ENCODE data around the gene OPN1LW.

Gene OPN1LW

GRCh38 chrX:154115750-154116149 lies 28.3 kb upstream of the OPN1LW start:
- no peaks in the 10 kb centered on the region for H4K20me1 ChIP-seq (ENCODE audit: insufficient read depth, low read length)
- no peaks in the 10 kb centered on the region for H3K79me2 ChIP-seq (ENCODE audit: insufficient read depth, low read length)
- H3K27ac ChIP-seq (ENCODE audit: low read depth, low read length, poor library complexity, severe bottlenecking): no peak overlapping the region
- H3K9me3 ChIP-seq (ENCODE audit: low read length): no peaks in the 10 kb centered on the region
- H3K4me3 ChIP-seq (ENCODE audit: low read depth, low read length, poor library complexity, severe bottlenecking): no peak overlapping the region
- H3K4me2 ChIP-seq (ENCODE audit: low read length): no peak overlapping the region
- H3K4me1 ChIP-seq (ENCODE audit: insufficient read depth, low read length, severe bottlenecking): no peaks in the 10 kb centered on the region
- no peak overlapping the region for H3K9ac ChIP-seq (ENCODE audit: low read length)
- H3K9me2 ChIP-seq (ENCODE audit: low read depth, low read length): no peaks in the 10 kb centered on the region
- TF ChIP-seq EZH2 (IDR thresholded peaks at IDR 0.05; ENCODE audit: borderline replicate concordance, low read length): no peak
- TF ChIP-seq CTCF (IDR thresholded peaks at IDR 0.05; ENCODE audit: low read length): no peak
- H3K36me3 ChIP-seq (ENCODE audit: insufficient read depth, low read length): no peaks in the 10 kb centered on the region
- H2AFZ ChIP-seq (ENCODE audit: low read length): no peak overlapping the region
- no peaks in the 10 kb centered on the region for H3F3A ChIP-seq (ENCODE audit: insufficient read depth, low read length)
- H3K27me3 ChIP-seq (ENCODE audit: insufficient read depth, low read length): no peaks in the 10 kb centered on the region

DNA sequence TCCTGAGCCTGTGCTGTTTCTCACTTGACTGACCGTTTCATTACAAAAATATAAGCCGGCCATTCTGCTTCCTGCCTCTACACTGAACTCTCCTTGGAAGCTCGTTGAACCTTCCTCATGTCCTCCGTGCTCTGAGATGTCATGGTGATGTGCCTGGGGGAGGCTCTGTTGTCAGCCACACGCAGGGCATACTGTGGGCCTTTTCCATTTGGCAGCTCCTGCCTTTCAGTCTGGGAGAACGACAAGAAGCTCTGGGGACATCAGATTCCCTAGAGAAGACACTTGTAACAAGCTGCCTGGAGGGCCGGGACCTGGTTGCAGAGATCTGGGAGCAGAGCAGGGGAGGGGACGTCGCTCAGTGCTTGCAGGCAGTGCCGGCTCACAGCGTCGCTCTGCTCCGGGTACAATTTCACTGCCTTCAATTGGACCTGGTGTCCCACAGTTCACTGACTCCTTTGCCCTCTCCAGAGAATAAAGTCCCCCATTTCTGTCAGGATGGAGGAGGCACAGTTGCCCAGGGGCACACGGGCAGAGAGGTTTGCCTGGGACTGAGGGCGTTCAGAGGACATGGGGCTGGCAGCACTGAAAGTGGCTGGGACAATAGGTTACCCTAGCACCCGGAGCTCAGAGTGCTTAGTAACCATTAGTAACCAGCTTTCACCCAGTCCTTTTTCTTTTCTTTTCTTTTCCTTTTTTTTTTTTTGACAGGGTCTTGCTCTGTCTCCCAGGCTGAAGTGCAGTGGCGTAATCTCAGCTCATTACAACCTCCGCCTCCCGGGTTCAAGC lies 27.4 kb upstream of the OPN1LW start:
- TF ChIP-seq EZH2 (IDR thresholded peaks at IDR 0.05; ENCODE audit: borderline replicate concordance, low read length): no peak
- no peak for TF ChIP-seq CTCF (IDR thresholded peaks at IDR 0.05; ENCODE audit: low read length)
- Histone ChIP-seq H3K9me3 (ENCODE audit: low read length) (no peaks in the 10 kb centered on the region), H3K4me3 (ENCODE audit: low read depth, low read length, poor library complexity, severe bottlenecking) (no peak overlapping the region), H3F3A (ENCODE audit: insufficient read depth, low read length) (no peaks in the 10 kb centered on the region), H3K4me2 (ENCODE audit: low read length) (no peak overlapping the region), H3K27ac (ENCODE audit: low read depth, low read length, poor library complexity, severe bottlenecking) (no peak overlapping the region), H3K36me3 (ENCODE audit: insufficient read depth, low read length) (no peaks in the 10 kb centered on the region), H3K4me1 (ENCODE audit: insufficient read depth, low read length, severe bottlenecking) (no peaks in the 10 kb centered on the region), H3K27me3 (ENCODE audit: insufficient read depth, low read length) (no peaks in the 10 kb centered on the region), H3K9me2 (ENCODE audit: low read depth, low read length) (no peaks in the 10 kb centered on the region), H4K20me1 (ENCODE audit: insufficient read depth, low read length) (no peaks in the 10 kb centered on the region), H3K79me2 (ENCODE audit: insufficient read depth, low read length) (no peaks in the 10 kb centered on the region), H2AFZ (ENCODE audit: low read length) (no peak overlapping the region), H3K9ac (ENCODE audit: low read length) (no peak overlapping the region)

DNA sequence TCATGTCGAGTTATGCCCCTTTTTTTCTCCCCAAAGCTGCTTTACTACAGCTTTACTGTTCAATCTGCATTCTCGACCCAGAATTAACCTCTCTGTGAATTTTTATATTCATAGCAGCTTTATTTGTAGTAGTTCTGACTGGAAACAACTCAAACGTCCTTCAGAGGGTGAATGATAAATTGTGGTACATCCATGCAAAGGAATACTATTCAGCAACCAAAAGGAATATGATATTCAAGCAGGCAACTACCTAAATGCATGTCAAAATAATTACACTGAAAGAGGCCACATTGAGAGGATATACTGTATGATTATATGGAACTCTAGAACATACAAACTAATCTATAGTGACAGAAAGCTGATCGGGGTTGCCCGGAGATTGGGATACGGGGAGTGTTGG lies 26.5 kb upstream of the OPN1LW start:
- no peaks in the 10 kb centered on the region for H4K20me1 ChIP-seq (ENCODE audit: insufficient read depth, low read length)
- H3K9me3 ChIP-seq (ENCODE audit: low read length): no peaks in the 10 kb centered on the region
- H3K27me3 ChIP-seq (ENCODE audit: insufficient read depth, low read length): no peaks in the 10 kb centered on the region
- H3K9ac ChIP-seq (ENCODE audit: low read length): no peak overlapping the region
- no peaks in the 10 kb centered on the region for H3F3A ChIP-seq (ENCODE audit: insufficient read depth, low read length)
- H2AFZ ChIP-seq (ENCODE audit: low read length): no peak overlapping the region
- H3K9me2 ChIP-seq (ENCODE audit: low read depth, low read length): no peaks in the 10 kb centered on the region
- H3K27ac ChIP-seq (ENCODE audit: low read depth, low read length, poor library complexity, severe bottlenecking): no peak overlapping the region
- TF ChIP-seq CTCF (IDR thresholded peaks at IDR 0.05; ENCODE audit: low read length): no peak
- TF ChIP-seq EZH2 (IDR thresholded peaks at IDR 0.05; ENCODE audit: borderline replicate concordance, low read length): no peak
- no peaks in the 10 kb centered on the region for H3K79me2 ChIP-seq (ENCODE audit: insufficient read depth, low read length)
- H3K4me2 ChIP-seq (ENCODE audit: low read length): no peak overlapping the region
- no peak overlapping the region for H3K4me3 ChIP-seq (ENCODE audit: low read depth, low read length, poor library complexity, severe bottlenecking)
- H3K36me3 ChIP-seq (ENCODE audit: insufficient read depth, low read length): no peaks in the 10 kb centered on the region
- no peaks in the 10 kb centered on the region for H3K4me1 ChIP-seq (ENCODE audit: insufficient read depth, low read length, severe bottlenecking)

Measured in OCI-LY1 (cell line).